HG03460 (cell line): ENCODE data around the gene ENPP3.
"Not testable (repeated sequence)": the region's sequence is repeated elsewhere in the genome, so short reads cannot be mapped to it uniquely, and the experiment has no call there.

ENCODE experiments used
- ATAC-seq: cut with Tn5 transposase; IDR thresholded peaks from one replicate; pipeline ENCODE4 v1.9.1; 2021; ENCODE audit not compliant: unreplicated experiment

The ENPP3 gene

DNA sequence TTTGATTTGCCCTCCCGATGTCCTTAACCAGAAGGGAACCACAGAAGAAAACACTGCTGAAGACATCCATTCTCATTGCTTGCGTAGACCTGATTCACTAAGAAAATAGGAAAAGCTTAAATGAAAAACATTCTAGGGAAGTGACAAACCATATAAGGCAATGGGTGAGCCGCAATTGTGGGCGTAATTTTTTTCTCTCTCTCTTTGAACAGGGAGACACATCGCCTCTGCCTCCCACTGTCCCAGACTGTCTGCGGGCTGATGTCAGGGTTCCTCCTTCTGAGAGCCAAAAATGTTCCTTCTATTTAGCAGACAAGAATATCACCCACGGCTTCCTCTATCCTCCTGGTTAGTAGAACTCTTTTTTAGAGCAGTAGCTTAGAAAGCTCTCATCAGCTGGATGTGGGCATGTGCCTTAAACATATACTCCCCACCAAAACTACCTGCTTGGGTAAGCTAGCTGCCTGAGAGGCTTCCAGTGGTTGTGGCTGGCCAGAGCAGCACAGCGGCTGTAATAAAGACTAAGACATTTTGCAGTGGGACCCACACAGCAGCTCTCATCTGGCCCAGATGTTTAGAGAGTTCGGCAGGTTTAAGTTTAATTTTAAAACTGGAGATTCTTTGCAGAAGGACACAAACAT, 96.4 kb downstream of the ENPP3 start:
- no peak for ATAC-seq

DNA sequence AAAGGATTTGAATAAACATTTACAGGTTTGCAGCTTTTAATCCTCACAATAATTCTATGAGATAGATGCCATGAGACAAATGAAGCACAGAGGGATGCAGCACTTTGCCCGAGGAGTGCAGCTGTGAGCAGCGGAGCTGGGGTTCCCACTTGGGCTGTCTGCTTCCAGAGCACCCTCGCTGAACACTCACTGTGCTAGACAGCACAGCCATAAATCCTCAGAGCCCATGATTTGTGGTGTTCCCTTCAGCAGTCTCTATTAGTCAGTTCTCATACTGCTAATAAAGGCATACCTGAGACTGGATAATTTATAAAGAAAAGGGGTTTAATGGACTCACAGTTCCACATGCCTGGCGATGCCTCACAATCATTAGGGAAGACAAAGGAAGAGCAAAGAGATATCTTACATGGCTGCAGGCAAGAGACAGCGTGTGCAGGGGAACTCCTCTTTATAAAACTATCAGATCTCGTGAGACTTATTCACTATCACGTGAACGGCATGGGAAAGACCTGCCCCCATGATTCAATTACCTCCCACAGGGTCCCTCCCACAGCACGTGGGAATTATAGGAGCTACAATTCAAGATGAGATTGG, 99.0 kb downstream of the ENPP3 start:
- no peak for ATAC-seq

DNA sequence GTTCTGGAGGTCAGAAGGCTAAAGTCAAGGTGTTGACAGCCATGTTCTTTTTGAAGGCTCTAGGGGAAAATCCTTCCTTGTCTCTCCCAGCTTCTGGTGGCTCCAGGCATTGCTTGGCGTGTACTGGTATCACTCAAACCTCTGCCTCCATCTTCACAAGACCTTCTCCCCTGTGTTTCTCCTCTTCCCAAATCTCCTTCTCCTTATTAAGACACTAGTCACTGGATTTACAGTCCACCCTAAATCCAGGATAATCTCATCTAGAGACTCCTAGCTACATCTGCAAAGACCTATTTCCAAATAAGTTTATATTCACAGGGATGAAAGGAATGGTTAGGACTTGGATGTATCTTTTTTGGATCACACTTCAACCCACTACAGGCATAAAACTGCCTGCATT, 99.7 kb downstream of the ENPP3 start:
- ATAC-seq, result no peak

DNA sequence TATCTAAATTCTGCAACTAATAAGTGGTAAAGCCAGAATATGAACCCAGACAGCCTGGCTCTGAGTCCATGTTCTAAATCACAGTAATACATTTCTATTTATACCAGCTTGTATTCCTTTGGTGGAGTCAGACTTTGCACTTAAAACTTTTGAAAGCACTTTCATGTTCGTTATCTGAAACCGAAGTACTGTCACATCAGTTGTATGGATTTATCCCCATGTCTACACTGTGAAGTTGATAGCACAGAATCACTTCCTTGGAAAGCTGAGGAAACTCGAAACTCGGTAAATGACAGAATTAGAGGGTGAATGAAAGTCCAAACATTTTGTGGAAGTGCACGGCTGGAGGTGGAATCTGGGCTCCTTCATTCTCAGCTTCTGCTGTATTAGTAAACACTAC, 102.0 kb downstream of the ENPP3 start:
- no peak for ATAC-seq

DNA sequence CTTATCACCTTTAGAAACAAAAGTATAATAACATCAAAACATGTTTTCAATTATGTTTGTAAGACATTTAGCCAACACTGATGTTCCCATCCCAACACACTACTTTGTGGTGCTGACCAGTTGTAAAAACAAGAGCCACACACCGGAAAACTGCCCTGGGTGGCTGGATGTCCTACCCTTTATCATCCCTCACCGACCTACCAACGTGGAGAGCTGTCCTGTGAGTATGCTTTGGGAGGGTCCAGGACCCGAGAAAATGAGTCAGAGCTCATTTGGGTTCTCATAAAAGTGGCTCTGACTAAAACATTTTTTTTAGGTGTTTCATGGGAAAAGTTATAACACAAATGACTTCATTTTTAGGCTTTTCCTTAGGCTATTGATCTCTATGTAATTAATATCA, 103.1 kb downstream of the ENPP3 start:
- no peak for ATAC-seq

DNA sequence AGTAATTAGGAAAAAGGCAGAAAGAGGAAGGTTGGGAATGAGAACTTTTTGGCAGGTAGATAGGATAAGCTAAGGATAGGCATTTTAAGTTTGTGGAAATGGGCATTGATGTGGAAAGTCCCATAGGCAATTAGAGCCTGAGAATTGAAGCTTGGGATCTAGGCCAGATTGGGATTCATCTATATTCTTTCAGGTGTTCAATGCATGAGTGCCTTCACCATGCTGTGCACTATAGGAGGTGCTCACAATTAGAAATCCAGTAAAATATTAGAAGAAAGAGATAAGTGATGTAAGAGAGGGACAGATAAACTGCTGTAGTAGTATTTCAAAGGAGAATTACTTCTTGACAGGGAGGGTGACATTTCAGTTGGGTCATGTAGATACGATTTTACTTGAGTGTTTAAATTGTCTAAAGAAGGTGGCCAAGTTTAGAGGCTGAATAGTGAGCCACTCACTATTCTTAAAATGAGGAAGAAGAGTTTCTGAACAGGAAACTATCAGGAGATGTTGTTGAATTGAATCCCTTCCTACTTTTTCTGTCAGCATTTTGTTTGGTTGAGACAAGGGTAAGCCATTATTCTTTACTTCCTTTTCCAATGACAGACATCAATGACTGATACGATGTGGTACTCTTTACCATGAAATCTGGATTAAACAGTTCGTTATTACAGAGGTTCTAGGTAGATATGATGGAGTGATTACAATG, 104.7 kb downstream of the ENPP3 start:
- ATAC-seq, result no peak

DNA sequence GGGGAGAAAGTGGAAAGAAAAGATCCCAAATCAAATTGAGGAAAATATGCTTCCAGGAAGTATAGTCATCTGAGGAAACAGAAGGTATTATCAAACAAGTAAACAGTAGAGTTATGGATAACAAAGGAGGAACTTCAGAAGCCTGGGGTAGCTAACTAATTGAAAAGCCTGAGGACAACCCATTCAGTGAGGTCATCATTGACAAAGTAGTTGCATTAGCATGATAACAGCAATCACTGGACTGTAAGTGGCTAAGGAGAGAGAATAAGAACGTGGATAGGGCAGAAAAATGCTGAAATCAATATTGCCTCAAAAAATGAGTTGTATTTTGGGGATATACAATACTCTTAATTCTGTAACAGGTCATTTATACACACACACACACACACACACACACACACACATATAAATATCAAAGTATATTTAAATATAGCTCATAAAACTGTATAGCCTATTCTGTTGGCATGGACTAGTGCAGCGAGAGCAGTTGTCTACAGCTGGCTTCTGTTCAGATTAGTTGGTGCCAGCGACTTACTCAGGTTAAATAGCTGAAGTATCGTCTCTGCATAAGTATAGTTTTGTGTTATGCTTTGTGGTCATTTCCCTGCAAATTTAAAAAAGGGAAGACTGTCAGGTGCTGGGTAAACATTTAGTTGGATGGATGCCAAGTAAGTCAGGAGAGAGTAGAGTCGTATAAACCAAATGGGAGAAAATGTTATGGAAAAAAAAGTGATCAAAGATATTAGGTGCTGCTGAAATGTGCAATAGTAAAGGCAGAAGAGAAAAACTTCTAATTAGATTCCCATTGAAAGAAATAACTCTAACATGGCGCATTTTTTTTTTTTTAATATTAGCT, 107.6 kb downstream of the ENPP3 start:
- ATAC-seq, result no peak

DNA sequence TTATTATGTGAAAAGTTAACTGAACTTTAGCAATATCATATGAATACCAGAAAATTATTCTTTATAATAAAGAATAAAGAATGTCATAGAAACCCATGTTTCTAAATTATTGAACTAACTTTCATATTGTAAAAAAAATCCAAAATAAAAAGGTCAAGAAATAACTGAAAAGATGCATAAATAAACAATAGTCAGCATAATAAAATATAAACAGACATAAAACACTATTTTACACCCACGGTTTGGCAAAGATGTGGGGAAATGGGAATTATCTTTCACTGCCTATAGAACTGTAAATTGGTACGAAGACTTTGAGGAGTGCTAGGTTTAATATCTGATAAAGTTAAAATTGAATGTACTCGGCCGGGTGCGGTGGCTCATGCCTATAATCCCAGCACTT, 108.4 kb downstream of the ENPP3 start:
- no peak for ATAC-seq

DNA sequence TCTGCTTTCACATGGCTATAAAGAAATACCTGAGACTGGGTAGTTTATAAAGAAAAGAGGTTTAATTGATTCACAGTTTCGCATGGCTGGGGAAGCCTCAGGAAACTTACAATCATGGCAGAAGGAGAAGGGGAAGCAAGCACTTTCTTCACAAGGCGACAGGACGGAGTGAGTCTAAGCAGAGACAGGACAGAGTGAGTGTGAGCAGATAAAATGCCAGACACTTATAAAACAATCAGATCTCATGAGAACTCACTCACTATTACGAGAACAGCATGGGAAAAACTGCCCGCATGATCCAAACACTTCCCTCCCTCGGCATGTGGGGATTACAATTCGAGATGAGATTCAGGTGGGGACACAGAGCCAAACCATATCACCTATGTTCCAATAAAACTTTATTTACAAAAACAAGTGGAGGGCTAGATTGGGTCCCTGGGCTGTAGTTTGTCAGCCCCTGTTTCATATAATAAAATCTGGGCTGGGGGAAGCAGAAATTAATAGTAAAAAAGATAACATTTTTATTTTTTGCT, 110.8 kb downstream of the ENPP3 start:
- no peak for ATAC-seq

DNA sequence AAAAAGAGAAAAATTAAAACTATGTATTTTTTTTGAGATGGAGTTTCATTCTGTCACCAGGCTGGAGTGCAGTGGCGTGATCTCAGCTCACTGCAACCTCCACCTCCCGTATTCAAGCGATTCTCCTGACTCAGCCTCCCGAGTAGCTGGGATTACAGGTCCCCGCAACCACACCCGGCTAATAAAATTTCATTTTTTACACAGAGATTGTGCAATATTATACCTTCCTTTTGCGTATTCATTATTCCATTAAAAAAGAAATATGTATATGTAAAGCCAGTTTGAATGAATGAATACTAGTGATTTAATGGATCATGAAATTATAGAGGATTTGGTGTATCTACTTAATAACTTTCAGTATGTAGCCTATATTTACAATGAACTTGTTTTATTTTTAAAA, 111.9 kb downstream of the ENPP3 start:
- no peak for ATAC-seq

DNA sequence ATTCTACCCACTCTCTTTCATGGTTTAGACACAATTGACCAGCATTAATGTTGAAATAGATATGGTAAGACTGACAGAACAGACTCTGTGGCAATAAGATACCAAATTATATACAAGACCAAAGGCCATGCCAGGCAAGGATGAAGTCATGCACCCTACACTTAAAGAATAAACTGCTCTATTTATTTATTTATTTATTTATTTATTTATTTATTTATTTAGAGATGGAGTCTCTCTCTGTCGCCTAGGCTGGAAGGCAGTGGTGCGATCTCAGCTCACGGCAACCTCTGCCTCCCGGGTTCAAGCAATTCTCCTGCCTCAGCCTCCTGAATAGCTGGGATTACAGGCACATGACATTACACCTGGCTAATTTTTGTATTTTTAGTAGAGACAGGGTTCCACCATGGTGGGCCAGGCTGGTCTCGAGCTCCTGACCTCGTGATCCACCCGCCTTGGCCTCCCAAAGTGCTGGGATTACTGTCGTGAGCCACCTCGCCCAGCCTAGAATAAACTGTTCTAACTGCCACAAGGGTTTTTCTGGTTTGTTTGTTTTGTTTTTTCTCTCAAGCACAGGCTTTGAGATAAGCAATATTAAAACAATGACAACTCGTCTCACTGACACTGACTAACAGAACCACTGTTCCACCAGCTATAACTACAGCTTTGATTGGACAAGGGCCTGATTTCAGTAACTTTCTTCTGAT, 114.1 kb downstream of the ENPP3 start:
- ATAC-seq, result not testable (repeated sequence)

DNA sequence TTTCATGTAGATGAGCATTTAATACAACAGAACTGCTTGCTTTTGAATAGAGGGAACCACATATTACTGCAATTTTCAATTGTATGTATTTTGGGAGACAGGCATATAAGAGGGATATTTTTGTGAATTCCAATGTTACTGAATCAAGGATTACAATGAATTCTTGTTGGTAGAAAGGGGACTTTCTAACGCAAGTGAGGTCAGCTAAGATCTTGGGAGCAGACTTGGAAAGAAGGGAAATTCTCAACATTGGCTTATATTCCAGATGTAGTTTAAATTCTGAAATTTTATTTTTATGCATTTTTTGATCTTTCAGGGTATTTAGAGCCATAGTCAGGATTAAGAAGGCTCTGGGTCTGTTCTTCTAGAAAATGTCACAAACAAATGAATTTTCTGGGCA, 117.0 kb downstream of the ENPP3 start:
- ATAC-seq, result no peak

DNA sequence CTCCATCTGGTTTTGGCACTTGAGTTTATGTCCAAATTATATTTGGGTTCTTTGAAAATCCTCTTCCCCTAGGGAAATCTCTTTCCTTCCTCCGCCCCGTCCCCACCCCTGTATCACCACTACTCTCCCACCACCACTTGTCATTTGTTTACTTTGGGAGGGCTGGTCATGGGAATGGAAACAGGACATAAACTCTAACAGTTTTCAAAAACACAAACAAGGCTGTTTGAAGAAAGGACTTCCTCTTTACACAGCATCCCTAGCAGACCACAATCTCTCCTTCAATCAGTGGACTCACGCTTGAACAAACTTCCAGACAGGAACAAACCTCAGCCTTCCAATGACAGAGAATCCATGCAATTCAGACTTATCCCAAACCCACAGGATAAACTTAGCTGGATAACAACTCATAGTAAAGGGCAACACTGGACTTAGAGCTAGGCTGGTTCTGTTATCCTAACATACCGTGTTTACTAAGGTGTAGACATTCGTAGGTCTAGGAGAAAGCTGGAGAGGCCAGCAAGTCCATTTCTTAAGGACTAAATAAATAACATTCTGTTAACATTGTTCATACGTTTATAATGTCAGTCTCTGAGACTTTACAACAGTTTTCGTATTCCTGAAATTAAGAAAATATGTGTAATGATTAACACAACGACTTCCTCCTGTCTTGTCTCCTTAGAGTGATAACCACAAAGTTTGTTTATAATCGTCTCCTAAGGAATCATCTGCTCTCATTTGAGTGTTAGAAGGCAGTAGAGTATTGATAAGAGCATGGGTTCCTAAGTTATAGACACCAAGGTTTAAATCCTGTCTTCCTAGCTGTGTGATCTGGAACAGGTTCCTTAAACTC, 117.8 kb downstream of the ENPP3 start:
- ATAC-seq, result no peak

DNA sequence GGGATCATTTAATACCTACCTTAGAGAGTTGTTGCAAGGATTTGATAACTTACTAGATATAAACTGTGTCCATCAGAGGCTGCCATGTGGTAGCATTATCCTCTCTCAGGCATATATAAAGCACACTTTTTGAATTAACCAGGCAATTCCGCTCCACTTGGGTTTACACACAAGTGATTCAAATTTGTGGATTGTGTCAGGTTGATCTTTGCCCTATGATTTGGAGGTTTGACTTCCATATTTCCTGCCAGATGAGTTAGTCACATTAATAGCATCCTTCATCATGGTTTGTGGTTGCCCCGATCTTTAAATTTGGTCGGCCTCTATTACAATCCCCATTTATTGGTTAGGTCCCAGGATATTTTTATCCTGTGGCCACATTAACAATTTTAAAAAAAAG, 118.5 kb downstream of the ENPP3 start:
- no peak for ATAC-seq

DNA sequence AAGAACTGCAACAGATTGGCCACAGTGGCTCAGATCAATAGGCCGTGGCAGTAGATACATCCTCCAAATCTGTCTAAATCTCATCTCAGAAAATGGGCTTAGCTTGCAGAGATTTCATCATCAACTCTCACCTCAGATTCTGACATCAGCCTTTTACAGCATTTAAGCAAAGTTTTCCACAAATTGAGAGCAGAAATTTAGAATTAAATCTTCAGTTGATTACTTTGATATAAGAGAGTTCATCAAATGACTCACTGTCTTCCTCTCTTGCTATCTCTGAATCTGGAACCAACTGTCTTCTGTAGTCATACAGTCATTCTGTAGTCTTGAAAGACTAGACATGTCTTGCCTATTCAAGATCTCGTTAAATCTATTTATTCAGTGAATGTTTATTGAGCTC, 118.9 kb downstream of the ENPP3 start:
- no peak for ATAC-seq

DNA sequence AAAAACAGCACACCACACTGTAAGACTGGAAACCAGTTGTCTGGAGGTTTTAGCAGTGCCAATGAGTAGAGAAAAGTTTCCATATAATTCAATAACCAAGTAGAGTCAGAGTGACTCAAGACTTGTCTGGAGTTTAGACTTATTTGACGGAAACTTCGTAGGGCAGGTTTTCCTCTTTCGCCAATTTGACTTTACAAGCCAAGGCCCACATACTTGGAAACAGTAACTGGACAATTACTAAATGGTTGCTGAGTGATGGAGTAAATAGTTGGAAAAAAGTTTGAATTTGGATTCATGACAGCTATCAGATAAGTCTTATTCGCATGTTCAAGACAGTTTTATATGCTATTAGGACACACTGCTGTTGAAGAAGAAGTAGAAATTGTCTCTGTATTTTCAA, 121.8 kb downstream of the ENPP3 start:
- no peak for ATAC-seq

DNA sequence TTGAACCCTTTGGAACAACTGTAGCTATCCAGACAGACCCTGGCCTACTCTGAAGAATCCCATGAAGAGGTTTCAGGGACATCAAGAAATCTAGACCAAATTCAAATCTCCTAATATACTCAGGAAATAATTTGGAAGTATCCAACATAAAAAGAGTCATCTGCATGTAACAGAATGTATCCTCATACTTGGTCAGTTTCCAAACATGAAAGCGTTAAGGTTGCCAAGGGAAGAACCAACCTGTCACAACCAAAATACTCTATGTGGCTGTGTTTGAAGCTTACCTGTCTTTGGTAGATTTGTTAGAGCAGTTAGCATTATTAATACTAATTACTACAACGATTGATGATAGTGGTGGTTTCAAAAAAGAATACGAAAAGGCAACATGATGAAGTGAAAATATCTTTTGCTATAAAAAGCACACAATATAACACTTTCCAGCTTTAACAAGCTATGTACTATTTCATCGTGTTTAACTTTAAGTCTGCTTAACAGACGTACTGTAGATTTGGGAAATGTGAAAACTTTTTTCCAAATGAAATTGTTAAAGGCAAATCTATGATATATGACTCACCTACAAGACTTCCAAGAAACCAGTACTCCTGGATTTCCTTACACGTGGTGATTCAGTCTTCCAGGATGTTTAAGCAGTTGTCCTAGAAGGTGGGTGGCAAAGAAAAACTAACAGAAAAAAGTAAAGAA, 124.1 kb downstream of the ENPP3 start:
- ATAC-seq, result no peak

DNA sequence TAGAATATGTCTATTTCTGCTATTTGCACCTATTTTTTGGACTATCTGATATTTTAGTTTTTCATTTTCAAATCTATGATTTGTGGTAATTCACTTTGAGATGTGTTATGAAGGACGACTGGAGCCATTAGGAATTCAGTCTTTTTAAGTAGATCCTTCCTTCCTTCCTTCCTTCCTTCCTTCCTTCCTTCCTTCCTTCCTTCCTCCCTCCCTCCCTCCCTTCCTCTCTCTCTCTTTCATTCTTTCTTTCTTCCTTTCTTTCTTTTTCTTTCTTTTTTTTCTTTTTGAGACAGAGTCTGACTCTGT, 124.6 kb downstream of the ENPP3 start:
- no peak for ATAC-seq

DNA sequence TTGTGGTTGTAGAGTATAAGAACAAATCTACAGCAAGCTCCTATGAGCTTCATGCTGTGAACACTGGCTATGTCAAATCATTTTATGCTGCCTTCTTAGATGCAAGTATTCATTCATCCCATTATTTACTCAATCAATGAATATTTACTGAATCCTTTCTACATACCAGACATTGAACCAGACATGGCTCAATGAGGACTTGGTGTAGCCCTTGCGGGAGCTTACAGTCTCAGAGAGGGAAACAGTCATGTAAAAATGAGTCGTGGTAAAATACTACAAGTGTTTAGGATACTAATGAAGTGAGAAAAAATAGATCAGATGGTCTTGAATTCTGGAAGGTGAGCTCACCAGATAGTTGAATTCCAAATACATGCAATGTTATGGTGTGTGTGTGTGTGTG, 125.9 kb downstream of the ENPP3 start:
- ATAC-seq, result no peak
